ENCODE results near the gene LRP1. TPM values are rescaled to one million over a fixed set of nuclear protein-coding genes. Genes with fewer than 3 reads are reported as not detected.

LRP1 gene
- total RNA-seq, 1 donor from 2014 or later = 591 TPM

DNA sequence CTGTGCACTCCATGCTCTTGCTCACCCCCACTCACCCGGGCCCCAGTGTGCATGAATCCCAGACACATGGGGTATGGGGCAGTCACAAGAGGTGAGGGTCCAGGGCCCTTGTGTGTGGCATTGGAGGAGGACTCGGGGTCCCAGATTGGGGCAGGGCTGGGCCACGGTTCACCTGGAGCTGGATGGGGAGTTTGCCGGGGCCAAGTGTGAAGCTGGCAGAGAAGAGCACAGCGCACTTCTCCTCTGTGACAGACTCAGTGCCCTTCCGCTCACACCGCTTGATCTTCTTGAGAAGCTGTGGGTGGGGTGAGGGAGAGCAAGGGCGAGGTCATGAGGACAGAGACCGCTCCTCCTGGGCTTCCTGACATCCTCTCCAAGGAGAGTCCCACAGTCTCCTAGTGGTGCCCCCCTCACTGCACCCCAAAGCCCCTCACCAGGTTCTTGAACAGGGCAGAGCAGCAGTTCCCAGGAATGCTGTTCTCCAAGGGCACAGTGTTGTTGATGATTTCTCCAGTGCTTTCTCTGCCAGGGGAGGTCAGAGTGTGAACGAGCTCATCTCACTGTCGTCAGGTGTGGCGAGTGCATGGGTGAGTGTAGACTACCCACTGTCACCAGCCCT, 23.9 kb upstream of the LRP1 start:
- H3K27me3 Mint-ChIP-seq (ENCODE audit: unreplicated experiment) = no peaks in the 10 kb centered on the region
- DNase-seq (ENCODE audit: extremely low spot score, unreplicated experiment) = no peak

DNA sequence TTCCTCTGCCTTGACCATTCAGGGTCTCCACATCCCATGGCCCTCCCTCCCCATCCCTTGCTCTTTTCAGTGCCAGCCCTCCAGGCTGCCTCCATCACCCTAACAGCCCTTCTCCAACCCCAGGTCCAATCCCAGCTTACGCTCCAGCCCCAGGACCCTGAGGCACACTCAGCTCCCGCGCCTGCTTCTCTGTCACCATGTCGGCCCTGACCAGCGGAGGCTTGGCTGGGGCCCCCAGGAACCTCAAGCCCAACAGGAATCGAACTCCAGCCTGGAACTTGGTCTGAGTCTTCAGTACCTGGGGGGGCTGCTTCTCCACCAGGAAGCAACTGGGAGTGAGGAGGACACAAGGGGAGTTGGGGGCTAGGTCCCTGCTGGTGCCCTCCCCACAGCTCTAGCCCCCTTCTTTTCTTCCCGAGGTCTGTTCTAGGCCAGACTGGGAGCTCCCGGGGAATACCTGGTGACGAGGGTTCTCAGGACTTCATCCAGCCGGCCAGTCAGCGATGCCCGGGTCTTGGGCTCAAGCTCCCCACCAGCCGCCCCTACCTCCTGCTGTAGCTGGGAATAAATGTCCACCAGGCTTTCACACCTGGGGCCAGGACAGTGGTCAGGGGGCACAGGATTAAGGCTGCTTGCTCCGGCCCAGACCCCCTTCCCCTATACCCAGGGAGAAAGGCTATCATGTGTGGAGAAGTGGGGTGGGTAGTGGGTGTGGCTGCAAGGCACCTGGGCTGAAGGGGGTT, 23.1 kb upstream of the LRP1 start:
- no peaks in the 10 kb centered on the region for H3K27me3 Mint-ChIP-seq (ENCODE audit: unreplicated experiment)
- H3K36me3 Mint-ChIP-seq (ENCODE audit: unreplicated experiment) = peaks cover 30% of the 10 kb centered on the region
- DNase-seq (ENCODE audit: extremely low spot score, unreplicated experiment) = no peak
- no peak overlapping the region for H3K27ac Mint-ChIP-seq (ENCODE audit: unreplicated experiment)
- peaks cover 23% of the 10 kb centered on the region for H3K4me1 Mint-ChIP-seq (ENCODE audit: unreplicated experiment)
- no peak overlapping the region for H3K4me3 Mint-ChIP-seq (ENCODE audit: unreplicated experiment)
- H3K9me3 Mint-ChIP-seq (ENCODE audit: unreplicated experiment) = no peaks in the 10 kb centered on the region
- no peak for TF ChIP-seq CTCF (IDR thresholded peaks at IDR 0.05)

More for the DNA sequence above, 23.9 kb upstream of the LRP1 start:
- Mint-ChIP-seq H3K36me3 (ENCODE audit: unreplicated experiment) (peaks cover 35% of the 10 kb centered on the region), H3K27ac (ENCODE audit: unreplicated experiment) (no peak overlapping the region), H3K4me1 (ENCODE audit: unreplicated experiment) (peaks cover 15% of the 10 kb centered on the region), H3K4me3 (ENCODE audit: unreplicated experiment) (no peak overlapping the region), H3K9me3 (ENCODE audit: unreplicated experiment) (no peaks in the 10 kb centered on the region)
- TF ChIP-seq CTCF (IDR thresholded peaks at IDR 0.05) = no peak

GRCh38 chr12:57106021-57106708, 22.1 kb upstream of the LRP1 start:
- H3K9me3 Mint-ChIP-seq (ENCODE audit: unreplicated experiment) = no peaks in the 10 kb centered on the region
- no peak overlapping the region for H3K4me3 Mint-ChIP-seq (ENCODE audit: unreplicated experiment)
- no peak overlapping the region for H3K27ac Mint-ChIP-seq (ENCODE audit: unreplicated experiment)
- no peak for DNase-seq (ENCODE audit: extremely low spot score, unreplicated experiment)
- peaks cover 23% of the 10 kb centered on the region for H3K4me1 Mint-ChIP-seq (ENCODE audit: unreplicated experiment)
- H3K27me3 Mint-ChIP-seq (ENCODE audit: unreplicated experiment) = no peaks in the 10 kb centered on the region
- no peak for TF ChIP-seq CTCF (IDR thresholded peaks at IDR 0.05)
- peaks cover 29% of the 10 kb centered on the region for H3K36me3 Mint-ChIP-seq (ENCODE audit: unreplicated experiment)

- H3K27me3 Mint-ChIP-seq (ENCODE audit: unreplicated experiment) = no peaks in the 10 kb centered on the region
- peaks cover 25% of the 10 kb centered on the region for H3K36me3 Mint-ChIP-seq (ENCODE audit: unreplicated experiment)
- H3K4me1 Mint-ChIP-seq (ENCODE audit: unreplicated experiment) = peaks cover 38% of the 10 kb centered on the region
- TF ChIP-seq CTCF (IDR thresholded peaks at IDR 0.05) = no peak
- no peak for DNase-seq (ENCODE audit: extremely low spot score, unreplicated experiment)
- H3K4me3 Mint-ChIP-seq (ENCODE audit: unreplicated experiment) = no peak overlapping the region
- no peaks in the 10 kb centered on the region for H3K9me3 Mint-ChIP-seq (ENCODE audit: unreplicated experiment)
- H3K27ac Mint-ChIP-seq (ENCODE audit: unreplicated experiment) = peak overlapping the region; percentile 51
Observed at GRCh38 chr12:57107456-57108155, 20.7 kb upstream of the LRP1 start.

All from osteocyte (in vitro differentiated cells).